Heart left ventricle (tissue), 16 donors: Measurements from ENCODE around the gene JKAMP. TPM values are rescaled to one million over a fixed set of nuclear protein-coding genes. Genes with fewer than 3 reads are reported as not detected.

Experiments
- ATAC-seq, 4 donors: fragments of 200-7000 bp; cut with Tn5 transposase; one replicate each; pipeline ENCODE4 v1.9.1; 2020 to 2022; ENCODE audit warnings: moderate library complexity in 4 of 4, mild to moderate bottlenecking in 3 of 4, moderate number of reproducible peaks in 1 of 4
- DNase-seq, 5 donors: peaks; one replicate each; pipeline ENCODE4 v3.0.0-alpha.2; 2020
- H3K27ac ChIP-seq, 12 donors: fragments of 200-600 bp; sonication (generic) in 4 of 12; one replicate each; pipeline versions ENCODE4 v1.5.0 to v1.8.0; 2016 to 2022; ENCODE audit warnings: mild to moderate bottlenecking in 2 of 12
- H3K27me3 ChIP-seq, 9 donors: fragments of 200-600 bp; sonication (generic) in 2 of 9; one replicate each; pipeline versions ENCODE4 v1.5.1 to v1.8.0; 2016 to 2022; ENCODE audit warnings: mild to moderate bottlenecking in 3 of 9
- H3K36me3 ChIP-seq, 9 donors: fragments of 200-600 bp; sonication (generic) in 2 of 9; one replicate each; pipeline versions ENCODE4 v1.5.0 to v1.8.0; 2018 to 2022; ENCODE audit warnings: mild to moderate bottlenecking in 2 of 9
- H3K4me1 ChIP-seq, 12 donors: fragments of 200-600 bp; sonication (generic) in 4 of 12; one replicate each; pipeline versions ENCODE4 v1.5.0 to v1.8.0; 2016 to 2022; ENCODE audit warnings: mild to moderate bottlenecking in 3 of 12
- H3K4me3 ChIP-seq, 12 donors: fragments of 200-600 bp; sonication (generic) in 4 of 12; one replicate each; pipeline versions ENCODE4 v1.5.0 to v1.8.0; 2017 to 2022; ENCODE audit warnings: mild to moderate bottlenecking in 9 of 12, moderate library complexity in 4 of 12
- H3K9me3 ChIP-seq, 12 donors: fragments of 200-600 bp; sonication (generic) in 4 of 12; one replicate each; pipeline versions ENCODE4 v1.5.0 to v1.8.0; 2016 to 2022; ENCODE audit warnings: mild to moderate bottlenecking in 1 of 12
- POLR2A ChIP-seq, 2 donors: fragments of 450-650 bp; IDR thresholded peaks; one replicate each; pipeline ENCODE4 v1.6.1; 2017; ENCODE audit warnings: antibody characterized with exemption in 2 of 2, mild to moderate bottlenecking in 2 of 2, moderate library complexity in 2 of 2
- WGBS, 4 donors: extraction: QIAGEN DNeasy Blood & Tissue Kit in 2 of 4; methylation state at CpG; one replicate each; pipeline versions ENCODE4 v1.1.5 to v1.1.7; 2013 to 2018; 5-methylcytosine and 5-hydroxymethylcytosine counted together
- intact Hi-C, 10 donors: fragments of 100-400 bp; cut with DNase I; formaldehyde crosslinking; loops; one replicate each; pipeline versions ENCODE4 v1.11.1 to v1.14.2; 2022
- polyA plus RNA-seq, 2 donors: library from polyadenylated mRNA; stranded (reverse); fragments of 200-250 nt; gene quantifications; one replicate each; pipeline ENCODE4 v1.2.3, GENCODE V29; 2013
- total RNA-seq, 9 donors: library from RNA; depleted of rRNA in 2 of 9; stranded (reverse); fragments of >200 nt in 2 of 9; fragmentation: NEBNext Ultra II Directional in 3 of 9; extraction: Animal tissue kit (Norgen Biotek cat#: 25700) in 3 of 9; gene quantifications; one replicate each; pipeline versions ENCODE4 v1.1.0 to v1.2.4, GENCODE V29; 2016 to 2023
- TF ChIP-seq, protein P1 (sequence below), 12 donors: fragments of 200-600 bp; sonication (generic) in 4 of 12; IDR thresholded peaks; one replicate each; pipeline versions ENCODE4 v1.5.0 to v1.8.0; 2018 to 2022; ENCODE audit warnings: antibody characterized with exemption in 12 of 12, mild to moderate bottlenecking in 5 of 12
- donor health status: ischemic (EF 13 %, LVEDD 7.1; RV severe dilation, severe dysfunction).
- donor health status: healthy with polysubstance abuse.
- donor health status: DM: no; HTN: yes; CAD: no.
- donor health status: DM: no; HTN: no; CAD: no.
- donor health status: ischemic (EF 25% LVEDD 6.9; RV normal size, moderate dysfunction).
- donor health status: ischemic (EF 25% LVEDD 5.7; RV mildly dilated, moderate dysfunction).
- donor health status: healthy.
- donor health status: DM: yes; HTN: yes; CAD: no.
- donor health status: ischemic (EF 35%, LVEDD 5.7; RV mildly dilated, moderate dysfunction).
- donor health status: nonischemic (EF 11% LVEDD 7.7; RV severe dilation, severe dysfunction).
- donor health status: DM: yes; HTN: yes; CAD: no.
- donor health status: PGD.
- donor health status: ischemic (EF 29% LVEDD 5.4; RV normal size, mild dysfunction).
- donor health status: nonischemic (EF 23%, LVEDD 6.1; RV moderate dilation, normal function).

Gene JKAMP
- total and polyA plus RNA-seq, 11 donors, result 11.4 to 52.9 (median 31.2) TPM

DNA sequence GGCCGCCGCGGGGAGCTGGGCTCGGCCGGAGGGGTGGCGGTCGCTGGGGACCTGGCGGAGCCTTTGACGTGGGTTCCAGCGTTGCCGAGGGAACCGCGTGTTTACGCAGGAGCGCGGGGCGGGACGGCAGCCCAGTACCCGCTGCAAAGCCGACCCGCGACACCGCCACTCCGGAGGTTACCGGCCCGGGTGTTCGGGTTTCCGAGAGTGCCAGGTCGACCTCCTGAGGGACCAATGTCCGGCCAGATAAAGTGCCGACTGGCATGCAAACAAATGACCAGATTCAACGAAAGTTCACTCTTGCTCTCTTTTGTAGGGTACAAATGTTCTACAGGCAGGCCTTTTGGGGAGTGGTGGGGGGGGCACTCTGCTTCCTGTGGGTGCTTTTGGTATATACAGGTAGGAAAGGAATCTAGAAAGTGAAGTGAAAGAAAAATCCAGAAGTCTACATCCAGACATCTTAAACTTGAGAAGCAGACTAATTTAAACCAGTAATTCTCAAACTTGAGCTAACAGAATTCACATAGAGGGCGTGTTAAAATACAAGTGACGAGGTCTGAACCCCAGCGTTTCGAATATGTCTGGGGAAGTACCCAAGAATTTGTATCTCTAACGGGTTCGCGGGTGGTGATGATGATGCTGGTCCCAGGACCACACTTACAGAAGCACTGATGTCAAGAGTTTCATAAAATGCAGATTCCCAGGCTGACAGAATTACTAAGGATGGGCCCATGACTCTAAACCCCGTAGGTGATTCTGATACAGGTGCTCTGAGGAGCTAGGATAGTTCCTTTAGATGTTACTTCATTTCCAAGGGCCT is 18.8 kb upstream of the JKAMP start, which contains the start of gene GPR135:
TSS of gene GPR135 (minus strand) at position 65 of the 820 bp plus-strand sequence. CDS start 154 bp downstream, outside the sequence.
- peaks cover 0 to 25% (median 6%) of the 10 kb centered on the region in 9 donors for H3K36me3 ChIP-seq
- peak within 1 kb of the TSS in 9 of 12 donors; percentile 31 to 82 (median 58) for H3K27ac ChIP-seq
- no peaks in the 10 kb centered on the region for H3K9me3 ChIP-seq
- DNase-seq, result peak in 1 of 5 donors; percentile 77
- H3K4me1 ChIP-seq, result peaks cover 4 to 17% (median 7%) of the 10 kb centered on the region in 12 donors
- 20 to 30% (median 21%) methylated on average over 25 to 40 of the region's 40 CpGs for WGBS, 4 donors
- peak within 1 kb of the TSS; percentile 46 to 75 (median 64) for H3K4me3 ChIP-seq
- no peak for TF ChIP-seq POLR2A (IDR thresholded peaks at IDR 0.05)
- TF ChIP-seq, protein P1, sequence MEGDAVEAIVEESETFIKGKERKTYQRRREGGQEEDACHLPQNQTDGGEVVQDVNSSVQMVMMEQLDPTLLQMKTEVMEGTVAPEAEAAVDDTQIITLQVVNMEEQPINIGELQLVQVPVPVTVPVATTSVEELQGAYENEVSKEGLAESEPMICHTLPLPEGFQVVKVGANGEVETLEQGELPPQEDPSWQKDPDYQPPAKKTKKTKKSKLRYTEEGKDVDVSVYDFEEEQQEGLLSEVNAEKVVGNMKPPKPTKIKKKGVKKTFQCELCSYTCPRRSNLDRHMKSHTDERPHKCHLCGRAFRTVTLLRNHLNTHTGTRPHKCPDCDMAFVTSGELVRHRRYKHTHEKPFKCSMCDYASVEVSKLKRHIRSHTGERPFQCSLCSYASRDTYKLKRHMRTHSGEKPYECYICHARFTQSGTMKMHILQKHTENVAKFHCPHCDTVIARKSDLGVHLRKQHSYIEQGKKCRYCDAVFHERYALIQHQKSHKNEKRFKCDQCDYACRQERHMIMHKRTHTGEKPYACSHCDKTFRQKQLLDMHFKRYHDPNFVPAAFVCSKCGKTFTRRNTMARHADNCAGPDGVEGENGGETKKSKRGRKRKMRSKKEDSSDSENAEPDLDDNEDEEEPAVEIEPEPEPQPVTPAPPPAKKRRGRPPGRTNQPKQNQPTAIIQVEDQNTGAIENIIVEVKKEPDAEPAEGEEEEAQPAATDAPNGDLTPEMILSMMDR (IDR thresholded peaks at IDR 0.05), result no peak
- intact Hi-C loops, result no loop called here
- peak in 3 of 4 donors; percentile 35 to 72 (median 59) for ATAC-seq
- peaks cover 0 to 16% (median 0%) of the 10 kb centered on the region in 9 donors for H3K27me3 ChIP-seq

DNA sequence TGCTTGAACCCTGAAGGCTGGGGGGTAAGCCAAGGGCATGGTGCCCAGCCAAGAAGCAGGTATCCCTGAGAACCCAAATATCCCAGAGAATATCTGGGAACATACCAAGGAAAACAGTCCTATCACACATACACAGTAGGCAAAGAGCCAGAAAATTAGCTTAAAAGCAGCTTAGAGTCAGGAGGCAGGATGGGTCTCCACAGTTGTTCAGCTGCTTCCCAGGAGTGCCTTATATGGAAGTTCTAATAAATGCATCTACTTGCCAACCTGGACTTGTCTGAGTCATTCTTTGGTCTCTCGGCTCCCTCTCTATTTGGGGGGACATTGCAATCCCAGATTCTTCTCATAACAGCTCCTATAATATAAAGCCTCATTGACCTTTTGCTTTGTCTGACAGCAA is 10.1 kb upstream of the JKAMP start:
- no peaks in the 10 kb centered on the region for H3K27me3 ChIP-seq
- ATAC-seq (no peak), DNase-seq (no peak)
- H3K4me3 ChIP-seq, result no peak overlapping the region
- peak overlapping the region in 1 of 12 donors; percentile 1 for H3K27ac ChIP-seq
- H3K9me3 ChIP-seq, result no peaks in the 10 kb centered on the region
- H3K36me3 ChIP-seq, result peaks cover 0 to 88% (median 81%) of the 10 kb centered on the region in 9 donors
- TF ChIP-seq, protein P1 (IDR thresholded peaks at IDR 0.05), result no peak
- TF ChIP-seq POLR2A (IDR thresholded peaks at IDR 0.05), result no peak
- H3K4me1 ChIP-seq, result peaks cover 0 to 9% (median 0%) of the 10 kb centered on the region in 12 donors
- intact Hi-C loops, result no loop called here
- WGBS, 4 donors, result 27 to 65% (median 39%) methylated on average over 1 of the region's 1 CpG

DNA sequence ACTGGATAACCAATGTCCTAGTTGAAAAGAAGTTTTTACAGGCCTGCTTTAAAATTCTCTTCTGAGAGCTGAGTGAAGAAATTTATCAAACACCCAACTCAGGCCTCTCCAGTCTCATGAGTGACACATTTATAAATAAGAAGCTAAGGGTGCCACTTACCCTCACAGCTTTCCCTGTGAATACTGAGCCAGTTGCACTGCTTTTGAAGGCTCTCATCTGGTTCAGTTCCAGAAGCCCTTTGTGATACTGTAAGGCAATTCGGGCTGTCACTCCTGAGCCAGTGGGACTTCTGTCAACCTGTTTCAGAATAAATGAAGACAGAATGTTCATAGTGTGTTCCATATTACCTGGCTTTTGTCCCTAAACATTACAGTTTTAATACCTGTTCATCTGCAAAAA is 8.6 kb upstream of the JKAMP start:
- WGBS, 4 donors, result 51 to 75% (median 58%) methylated on average over 1 of the region's 1 CpG
- no peak overlapping the region for H3K27ac ChIP-seq
- no peak overlapping the region for H3K4me3 ChIP-seq
- intact Hi-C loops, result no loop called here
- H3K27me3 ChIP-seq, result no peaks in the 10 kb centered on the region
- peaks cover 0 to 84% (median 72%) of the 10 kb centered on the region in 9 donors for H3K36me3 ChIP-seq
- DNase-seq, result no peak
- H3K9me3 ChIP-seq, result no peaks in the 10 kb centered on the region
- H3K4me1 ChIP-seq, result peaks cover 0 to 18% (median 7%) of the 10 kb centered on the region in 12 donors
- no peak for TF ChIP-seq POLR2A (IDR thresholded peaks at IDR 0.05)
- TF ChIP-seq, protein P1 (IDR thresholded peaks at IDR 0.05), result no peak
- peak in 3 of 4 donors; percentile 49 to 79 (median 61) for ATAC-seq

DNA sequence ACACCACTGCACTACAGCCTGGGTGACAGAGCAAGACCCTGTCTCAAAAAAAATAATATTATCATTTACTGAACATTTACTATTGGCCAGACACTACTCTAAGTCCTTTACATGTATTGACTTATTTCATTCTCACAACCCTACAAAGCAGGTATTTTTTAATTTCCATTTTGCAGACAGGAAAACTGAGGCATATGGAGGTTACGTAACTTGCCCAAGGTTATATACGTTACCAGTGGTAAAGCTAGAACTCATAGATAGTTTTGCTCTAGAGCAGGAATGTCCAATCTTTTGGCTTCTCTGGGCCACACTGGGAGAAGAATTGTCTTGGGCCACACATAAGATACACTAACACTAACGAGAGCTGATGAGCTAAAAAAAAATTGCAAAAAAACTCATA is 5.8 kb upstream of the JKAMP start:
- intact Hi-C loops, result no loop called here
- Histone ChIP-seq H3K27ac (no peak overlapping the region), H3K27me3 (no peaks in the 10 kb centered on the region), H3K4me3 (no peak overlapping the region), H3K9me3 (no peaks in the 10 kb centered on the region), H3K4me1 (peaks cover 0 to 44% (median 33%) of the 10 kb centered on the region in 12 donors), H3K36me3 (peaks cover 0 to 58% (median 46%) of the 10 kb centered on the region in 9 donors)
- DNase-seq (no peak), ATAC-seq (no peak)
- WGBS, 4 donors, result 95 to 98% (median 96%) methylated on average over 3 of the region's 3 CpGs
- TF ChIP-seq, protein P1 (IDR thresholded peaks at IDR 0.05), result no peak
- TF ChIP-seq POLR2A (IDR thresholded peaks at IDR 0.05), result no peak
